ENCODE measurements around the gene ZFYVE26.
"Not testable (repeated sequence)": the region's sequence is repeated elsewhere in the genome, so short reads cannot be mapped to it uniquely, and the experiment has no call there.

The ZFYVE26 gene

DNA sequence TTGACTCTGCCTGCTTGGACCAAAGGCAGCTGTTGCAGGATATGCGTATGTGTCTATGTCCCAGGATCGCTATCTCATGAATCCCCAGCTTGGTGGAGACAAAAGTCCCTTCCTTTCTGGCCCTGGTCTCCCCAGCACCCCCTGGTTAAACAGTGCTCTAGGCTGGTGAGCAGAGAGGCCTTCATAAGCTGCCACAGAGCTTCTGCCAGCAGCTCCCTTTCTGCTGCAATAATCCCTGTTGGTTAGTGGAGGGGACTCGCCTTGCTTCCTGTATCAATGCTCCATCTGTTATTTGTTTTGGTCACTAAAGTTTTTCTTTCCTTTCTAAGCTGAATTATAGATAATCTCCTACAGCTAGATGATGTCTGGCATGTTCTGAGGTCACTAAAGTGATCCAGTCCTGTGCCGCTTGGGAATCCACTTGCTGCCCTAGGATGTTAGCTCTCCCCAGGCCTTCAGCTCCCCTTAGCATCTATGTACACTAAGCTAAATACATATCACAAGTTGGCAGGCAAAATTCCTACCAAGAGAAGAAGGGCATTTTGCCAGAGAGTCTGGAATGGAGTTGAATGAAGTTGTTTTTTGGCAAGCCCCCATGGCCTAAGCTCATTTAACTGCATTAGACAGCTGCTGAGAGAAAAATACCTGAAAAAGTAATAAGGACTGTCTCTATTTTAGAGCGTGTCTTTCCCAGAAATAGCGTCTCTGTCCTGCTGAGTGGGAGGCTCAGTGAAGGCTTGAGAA lies 66.9 kb downstream of the ZFYVE26 start:
- no peak for DNase-seq

DNA sequence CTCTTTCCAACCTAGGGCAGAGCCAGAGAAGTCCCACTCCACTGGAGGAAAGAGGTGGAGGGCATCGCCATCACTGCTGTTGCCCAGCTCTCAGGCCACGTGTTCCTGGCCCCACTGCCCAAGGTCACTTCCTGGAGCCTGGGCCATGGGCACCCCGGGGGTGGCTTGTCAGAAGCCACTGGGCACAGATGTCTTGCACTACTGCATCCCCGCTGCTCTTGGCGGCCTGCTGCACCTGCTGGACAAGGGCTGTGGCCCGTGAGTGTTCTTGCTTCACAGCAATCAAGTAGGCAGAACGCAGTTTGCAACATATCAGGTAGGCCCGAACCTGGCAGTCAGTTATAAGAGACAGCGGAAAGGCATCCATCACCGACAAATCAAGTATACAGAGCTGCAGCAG lies 68.1 kb downstream of the ZFYVE26 start:
- DNase-seq, result no peak

DNA sequence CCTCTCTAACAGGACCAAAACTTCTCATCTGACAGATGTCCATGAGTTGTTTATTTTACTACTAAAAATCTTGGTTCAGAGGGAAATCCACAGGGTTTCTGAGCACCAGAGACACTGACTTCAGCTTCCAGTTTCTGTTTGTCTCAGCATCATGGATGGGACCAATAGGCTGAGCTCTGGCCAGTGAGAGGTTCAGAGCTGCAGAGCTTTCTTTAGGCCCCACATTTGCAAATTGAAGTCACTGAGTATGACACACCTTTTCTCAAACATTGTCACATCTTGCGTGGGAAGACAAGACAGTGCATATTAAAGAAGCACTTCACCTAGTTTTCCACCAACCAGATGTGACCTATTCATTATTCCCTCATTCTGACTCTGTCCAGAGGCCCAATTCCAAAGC lies 69.5 kb downstream of the ZFYVE26 start:
- DNase-seq, result no peak

DNA sequence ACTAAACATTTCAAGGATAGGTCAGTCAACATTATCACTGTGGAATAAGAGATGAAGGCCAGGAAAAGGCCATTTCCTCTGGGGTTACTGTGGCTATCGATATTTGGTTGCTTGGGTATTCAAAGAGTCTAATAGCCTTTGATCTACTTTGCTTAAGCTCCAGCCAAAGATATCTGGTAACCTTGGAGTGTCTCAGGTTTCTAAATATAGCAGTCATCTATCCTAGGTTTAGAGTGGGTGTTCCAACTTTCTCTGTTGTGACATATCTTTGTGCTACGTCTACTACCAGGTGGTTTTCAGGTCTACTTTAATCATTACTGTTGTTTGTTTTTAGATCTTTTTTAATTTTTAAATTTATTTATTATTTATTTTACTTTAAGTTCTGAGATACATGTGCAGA lies 72.3 kb downstream of the ZFYVE26 start:
- DNase-seq, result no peak

DNA sequence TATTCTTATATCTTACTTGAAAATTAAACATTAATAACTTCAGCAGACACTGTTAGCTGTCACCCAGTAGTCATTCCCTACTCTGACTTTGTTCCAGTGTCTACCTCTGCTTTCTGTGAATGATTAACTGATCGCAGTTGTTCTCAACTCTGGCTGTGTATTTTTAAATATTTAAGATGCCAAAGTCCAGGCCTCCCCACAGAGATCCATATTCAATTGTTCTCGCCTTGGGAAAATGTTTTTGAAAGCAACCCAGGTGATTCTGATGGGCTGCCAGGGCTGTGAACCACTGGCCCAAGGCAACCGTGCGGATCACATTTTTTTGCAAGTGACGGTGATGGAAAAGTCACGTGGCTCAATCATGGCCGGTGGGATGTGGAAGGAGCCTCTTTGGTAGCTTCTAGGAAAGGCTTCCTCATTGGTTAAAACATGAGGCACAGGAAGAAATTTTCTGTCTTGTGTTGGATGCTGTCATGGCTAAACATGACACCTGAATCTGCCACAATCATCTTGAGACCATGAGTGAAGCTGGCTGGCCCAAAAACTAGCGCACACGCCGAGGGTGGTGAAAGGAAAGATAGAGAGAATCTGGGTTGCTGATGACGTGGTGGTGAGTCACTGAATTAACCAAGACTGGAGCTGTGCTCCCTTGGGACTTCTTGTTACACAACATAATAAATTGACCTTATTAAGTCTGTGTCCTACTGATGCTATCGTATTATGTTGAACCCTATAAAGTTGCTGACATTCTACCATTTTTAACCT lies 77.5 kb downstream of the ZFYVE26 start:
- DNase-seq, result no peak

DNA sequence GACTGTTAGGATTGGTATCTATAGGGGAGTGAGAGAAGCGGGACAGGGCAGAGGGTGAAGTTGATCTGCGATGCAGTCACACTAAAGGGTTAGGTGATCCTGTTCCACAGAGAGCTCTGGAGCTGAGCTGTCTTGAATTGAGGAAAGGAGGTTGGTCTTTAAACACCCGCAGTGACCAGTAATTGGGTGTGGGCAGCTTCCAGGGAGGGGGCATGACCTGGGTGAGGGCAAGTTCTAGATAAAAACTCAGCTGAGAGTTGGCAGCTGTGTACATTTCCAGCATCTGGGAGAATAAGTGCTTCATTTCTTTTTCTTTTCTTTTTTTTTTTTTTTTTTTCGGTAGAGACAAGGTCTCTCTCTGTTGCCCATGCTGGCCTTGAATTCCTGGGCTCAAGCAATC lies 79.6 kb downstream of the ZFYVE26 start:
- no peak for DNase-seq

DNA sequence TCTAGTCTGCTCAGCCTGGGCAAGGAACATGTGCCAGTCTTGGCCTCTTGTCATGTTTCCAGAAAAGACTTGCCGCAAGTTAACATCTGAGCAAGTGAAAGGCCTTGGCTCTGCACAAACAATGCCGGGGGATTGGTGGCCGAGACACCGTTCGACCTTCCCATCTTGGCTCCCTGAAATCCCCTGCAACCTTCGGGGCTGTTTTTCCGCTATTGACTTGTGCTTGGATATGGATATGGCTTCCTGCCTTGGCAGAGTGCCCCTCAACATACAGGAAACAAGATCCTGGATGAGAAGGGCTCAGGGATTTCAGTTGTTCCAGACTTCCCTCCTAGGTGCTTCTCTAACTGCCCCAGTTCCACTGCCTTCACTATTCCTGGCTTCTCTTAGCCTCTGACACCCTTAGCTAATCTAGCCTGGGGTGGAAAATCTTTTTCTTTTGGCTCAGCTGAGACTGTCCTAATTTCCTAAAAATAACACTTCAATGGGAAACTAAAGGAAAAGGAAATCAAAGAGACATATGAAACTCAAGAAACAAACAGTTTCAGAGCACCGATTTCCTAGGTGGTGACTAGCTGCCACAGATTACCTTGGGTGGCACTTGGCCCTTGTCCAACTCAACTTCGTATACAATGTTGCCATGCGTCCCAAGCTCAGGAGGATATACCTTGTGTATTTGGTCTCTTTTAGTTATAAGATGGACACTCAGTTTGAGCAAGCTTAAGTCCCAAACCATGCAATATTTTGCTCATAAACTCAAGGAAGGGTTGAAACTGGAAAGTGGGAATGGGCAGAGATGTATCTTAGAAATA lies 80.8 kb downstream of the ZFYVE26 start:
- DNase-seq, result no peak

DNA sequence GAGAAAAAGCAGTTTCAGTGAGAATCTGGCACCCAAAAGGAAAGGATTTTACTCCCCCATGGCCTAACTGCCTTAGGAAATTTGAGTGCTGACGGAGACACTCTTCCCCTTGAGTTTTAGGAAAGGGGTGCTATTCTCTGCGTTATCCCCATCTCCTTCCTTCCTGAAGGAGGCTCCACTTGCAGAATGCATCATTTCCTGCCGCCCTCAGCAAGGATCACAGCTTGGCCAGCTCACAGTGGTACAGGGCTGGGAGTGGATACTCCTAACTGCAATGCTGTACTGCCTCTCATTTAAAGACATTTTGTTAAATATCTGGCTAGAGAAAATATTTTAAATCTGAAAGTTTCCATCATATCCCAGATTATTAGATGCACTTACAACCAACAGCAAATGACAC lies 81.7 kb downstream of the ZFYVE26 start:
- no peak for DNase-seq

DNA sequence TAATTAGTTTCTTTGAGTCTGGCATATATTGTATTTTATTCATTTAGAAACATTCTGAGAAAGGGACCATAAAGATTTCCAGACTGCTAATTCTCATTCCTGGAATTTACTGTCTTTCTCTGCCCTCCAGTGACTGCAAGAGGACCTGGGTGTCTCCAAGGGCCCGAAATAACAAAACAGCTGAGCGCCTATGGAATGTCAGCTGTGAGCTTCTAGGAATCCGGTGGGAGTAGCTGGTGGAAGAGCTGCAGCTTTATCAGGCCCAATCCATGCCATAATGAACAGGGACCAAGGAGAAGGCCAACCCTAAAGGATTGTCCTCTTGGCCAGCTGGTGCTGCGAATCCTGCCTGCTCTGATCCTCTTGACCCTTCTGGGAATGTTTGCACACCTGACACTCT lies 82.8 kb downstream of the ZFYVE26 start:
- DNase-seq, result no peak

DNA sequence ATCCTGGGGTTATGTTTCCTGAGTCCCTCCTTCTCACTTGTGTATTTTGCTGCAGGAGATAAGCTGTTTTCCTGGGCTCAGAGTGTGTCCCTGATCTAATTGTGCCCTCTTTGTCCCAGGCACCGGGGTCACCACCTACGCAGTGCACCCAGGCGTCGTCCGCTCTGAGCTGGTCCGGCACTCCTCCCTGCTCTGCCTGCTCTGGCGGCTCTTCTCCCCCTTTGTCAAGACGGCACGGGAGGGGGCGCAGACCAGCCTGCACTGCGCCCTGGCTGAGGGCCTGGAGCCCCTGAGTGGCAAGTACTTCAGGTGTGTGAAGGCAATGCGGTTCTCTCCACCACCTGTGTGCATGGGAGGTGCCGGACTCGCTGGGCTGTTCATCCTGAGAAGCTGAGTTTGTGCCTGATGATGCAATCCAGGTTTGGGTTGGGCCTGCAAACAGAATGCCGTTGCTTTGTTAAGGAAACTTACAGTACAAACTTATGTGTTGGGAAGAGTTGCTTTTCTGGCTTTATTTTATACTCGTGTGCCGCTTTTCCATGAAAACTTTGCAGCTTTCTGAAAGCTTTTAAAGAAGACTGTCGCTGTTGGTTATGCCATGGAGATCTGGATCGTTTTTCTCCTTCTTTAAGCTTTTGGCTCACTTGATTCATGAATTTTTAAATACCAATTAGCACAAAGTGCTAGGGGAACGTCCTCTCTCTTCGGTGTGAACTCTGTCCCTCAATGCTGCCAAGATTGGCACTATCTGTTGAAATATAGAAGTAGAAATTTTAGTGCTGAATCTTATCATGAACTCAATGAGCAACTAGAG lies 87.1 kb downstream of the ZFYVE26 start:
- DNase-seq, result no peak

DNA sequence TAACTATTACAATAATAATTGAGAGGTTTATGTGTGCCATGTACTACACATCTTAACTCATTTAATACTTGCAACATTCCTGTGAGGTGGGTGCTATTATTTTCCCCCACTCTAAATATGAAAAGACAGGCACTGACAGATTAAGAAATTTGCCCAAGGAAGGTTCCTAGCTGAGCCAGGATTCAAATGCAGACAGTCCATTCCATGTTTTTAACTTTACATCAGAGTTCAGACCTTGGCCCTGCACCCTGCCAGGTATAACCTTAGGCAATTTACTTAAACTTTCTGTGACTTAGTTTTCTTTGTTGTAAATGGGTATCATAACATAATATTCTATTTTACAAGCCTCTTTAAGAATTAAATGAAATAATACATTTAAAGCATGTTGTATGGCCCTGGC lies 88.1 kb downstream of the ZFYVE26 start:
- DNase-seq, result no peak

DNA sequence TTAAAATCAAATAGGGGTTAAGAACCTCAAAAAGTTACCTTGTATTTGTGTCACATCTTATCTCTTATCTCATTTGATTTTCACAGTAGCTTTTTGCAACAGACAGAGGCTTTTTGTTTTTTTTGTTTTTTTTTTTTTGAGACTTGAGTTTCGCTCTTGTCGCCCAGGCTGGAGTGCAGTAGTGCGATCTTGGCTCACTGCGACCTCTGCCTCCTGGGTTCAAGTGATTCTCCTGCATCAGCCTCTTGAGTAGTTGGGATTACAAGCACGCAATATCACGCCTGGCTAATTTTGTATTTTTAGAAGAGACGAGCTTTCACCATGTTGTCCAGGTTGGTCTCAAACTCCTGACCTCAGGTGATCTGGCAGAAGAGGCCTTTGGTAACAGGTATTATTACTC lies 89.0 kb downstream of the ZFYVE26 start:
- DNase-seq, result no peak

DNA sequence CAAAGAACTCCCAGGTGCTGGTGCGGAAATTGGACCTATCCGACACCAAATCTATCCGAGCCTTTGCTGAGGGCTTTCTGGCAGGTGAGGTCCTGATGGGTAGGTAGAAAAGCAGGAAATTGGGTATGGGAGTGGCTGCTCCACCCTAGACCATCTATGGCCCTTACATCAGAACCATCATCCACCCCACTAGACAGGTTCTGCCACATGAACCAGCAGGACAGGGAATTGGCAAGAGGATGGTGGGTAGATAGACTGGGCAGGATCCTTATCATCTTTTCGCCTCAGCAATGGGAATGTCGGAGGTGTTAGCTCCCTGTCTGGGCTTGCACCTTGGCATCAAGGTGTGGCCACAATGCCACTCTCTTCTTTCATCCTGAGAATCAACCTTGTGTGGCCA lies 91.2 kb downstream of the ZFYVE26 start:
- no peak for DNase-seq

DNA sequence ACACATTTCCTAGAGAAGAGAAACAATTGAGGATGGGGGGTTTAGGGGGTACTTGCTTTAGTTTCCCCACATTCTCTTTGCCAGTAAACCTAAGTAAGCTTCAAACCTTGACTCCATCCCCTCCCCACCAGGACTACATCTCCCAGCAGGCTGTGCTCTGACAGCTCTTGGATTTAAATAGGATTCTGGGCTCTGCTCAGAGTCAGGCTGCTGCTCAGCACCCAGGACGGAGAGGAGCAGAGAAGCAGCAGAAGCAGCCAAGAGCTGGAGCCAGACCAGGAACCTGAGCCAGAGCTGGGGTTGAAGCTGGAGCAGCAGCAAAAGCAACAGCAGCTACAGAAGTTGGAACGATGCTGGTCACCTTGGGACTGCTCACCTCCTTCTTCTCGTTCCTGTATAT lies 94.1 kb downstream of the ZFYVE26 start:
- DNase-seq, result no peak

DNA sequence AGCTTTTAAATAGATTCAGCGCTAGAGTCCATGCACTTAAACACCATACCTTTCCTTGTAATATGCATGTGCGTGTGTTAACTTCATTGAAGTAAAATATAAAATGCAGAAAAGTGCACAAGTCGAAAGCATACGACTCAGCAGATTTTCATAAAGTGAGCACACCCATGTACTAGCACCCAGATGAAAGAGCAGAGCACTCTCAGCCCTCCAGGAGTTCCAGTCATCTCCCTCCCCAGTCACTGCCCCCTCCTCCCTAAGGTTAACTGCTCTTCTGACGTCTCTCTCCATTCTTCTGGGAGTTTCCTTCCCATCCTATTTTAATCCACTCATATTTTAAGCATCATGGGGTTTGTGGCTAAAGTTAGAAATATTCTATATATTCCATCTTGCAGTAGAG lies 94.5 kb downstream of the ZFYVE26 start:
- no peak for DNase-seq

DNA sequence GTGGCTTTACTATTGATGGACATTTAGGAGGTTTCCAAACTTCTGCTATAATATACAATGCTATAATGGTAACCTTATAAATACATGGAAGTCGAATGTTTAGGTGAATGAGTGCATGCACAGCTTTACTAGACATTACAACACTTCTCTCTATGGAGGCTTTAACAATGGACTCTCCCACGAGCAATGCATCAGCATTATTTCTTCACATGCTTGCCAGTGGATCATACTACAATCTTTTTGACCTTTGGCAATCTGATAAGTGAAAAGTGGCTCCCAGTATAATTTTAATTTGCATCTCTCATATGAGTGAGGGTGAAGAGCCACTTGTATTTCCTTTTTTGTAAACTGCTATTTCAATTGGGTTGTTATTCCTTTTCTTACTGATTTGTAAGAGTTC lies 96.5 kb downstream of the ZFYVE26 start:
- no peak for DNase-seq

DNA sequence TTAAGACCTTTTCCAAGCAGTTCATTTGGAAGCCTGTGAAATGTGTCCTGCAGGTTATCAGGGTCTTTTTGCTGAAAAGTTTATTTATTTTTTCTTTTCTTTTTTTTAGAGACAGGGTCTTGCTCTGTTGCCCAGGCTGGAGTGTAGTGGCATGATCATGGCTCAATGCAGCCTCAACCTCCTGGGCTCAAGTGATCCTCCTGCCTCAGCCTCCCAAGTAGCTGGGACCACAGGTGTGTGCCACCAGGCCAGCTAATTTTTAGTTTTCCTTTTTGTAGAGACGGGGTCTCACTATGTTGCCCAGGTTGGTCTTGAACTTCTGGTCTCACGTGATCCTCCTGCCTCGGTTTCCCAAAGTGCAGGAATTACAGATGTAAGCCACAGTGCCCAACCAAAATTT lies 97.0 kb downstream of the ZFYVE26 start:
- not testable (repeated sequence) for DNase-seq

DNA sequence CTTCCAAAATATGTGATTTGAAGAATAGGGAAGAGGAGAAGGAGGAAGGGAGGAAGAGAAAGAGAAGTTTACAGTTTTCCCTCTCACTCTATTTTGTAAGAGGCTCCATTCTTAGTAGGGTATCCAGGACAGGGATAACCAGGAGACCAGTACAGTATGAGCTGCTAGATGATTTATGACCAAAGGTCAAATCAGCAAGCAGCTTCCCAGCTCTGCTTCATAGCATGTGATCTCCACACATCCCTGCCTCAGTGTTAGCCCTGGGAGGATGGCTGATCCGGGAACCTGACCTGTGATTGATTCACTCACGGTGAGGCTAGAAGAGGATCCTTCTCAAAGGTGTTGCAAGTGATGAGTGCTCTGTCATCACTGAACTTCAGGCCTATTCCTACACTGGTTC lies 98.1 kb downstream of the ZFYVE26 start:
- no peak for DNase-seq

DNA sequence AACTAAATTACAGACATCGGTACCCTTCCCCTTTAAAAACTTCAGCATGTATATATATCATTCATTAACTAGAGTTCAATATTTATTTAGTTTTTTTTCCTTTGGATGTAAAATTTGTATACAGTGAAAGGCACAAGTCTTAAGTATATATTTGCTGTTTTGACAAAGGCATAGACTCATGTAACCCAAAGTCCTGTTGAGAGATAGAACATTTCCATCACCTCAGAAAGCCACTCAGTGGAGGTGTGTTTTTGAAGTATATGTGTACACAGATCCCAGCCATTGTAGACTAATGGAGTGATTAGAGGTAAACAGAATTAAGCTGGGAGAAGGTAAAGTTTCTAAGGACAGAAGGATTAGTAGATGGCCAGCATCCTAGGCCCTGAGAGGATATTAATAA lies 99.3 kb downstream of the ZFYVE26 start:
- no peak for DNase-seq

DNA sequence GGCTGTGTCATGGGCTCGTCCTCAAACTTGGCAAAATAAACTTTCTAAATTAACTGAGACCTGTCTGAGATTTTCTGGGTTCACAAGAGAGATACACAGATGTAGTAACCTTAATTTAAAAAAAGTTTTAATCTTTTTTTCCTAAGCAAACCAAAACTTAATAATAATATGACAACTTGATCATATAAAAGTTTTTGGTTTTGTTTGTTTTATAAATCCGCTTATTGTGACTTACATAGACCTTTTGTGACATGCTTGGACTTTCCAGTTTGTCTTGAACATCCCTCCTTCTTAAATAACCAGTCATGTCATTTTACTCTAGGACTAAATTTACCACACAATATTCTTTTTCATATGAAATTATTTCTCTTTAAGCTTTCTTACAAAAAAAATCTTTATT lies 106.2 kb downstream of the ZFYVE26 start:
- DNase-seq, result no peak

DNA sequence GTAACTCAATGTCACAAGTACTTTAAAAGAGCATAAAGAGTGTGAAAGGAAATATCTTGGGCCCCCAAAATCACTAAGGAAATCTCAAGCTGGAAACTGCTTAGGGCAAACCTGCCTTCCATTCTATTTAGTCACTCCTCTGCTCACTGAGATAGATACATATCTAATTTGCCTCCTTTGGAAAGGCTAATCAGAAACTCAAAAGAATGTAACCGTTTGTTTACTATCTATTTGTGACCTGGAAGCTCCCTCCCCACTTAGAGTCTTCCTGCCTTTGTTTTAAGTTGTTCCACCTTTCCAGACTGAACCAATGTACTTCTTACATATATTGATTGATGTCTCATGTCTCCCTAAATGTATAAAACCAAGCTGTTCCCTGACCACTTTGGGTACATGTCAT lies 106.6 kb downstream of the ZFYVE26 start:
- not testable (repeated sequence) for DNase-seq

DNA sequence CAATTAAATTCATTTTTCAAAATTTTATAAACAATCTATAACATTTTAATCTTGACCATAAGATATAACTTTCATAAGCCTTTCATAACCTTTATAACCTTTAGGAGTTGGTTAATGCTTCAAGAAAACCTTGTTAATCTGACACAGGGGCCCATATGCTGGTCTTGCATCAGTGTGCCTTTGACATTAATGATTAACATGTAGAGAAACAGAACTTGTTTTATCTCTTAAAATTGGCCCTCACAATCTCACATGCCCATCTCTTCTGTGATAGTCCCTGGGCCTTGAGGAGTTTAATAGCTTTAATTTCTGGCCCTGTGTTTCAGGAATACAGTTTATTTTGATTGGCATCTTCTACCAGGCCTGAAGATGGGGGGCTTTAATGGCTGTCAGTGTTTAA lies 107.0 kb downstream of the ZFYVE26 start:
- DNase-seq, result not testable (repeated sequence)

DNA sequence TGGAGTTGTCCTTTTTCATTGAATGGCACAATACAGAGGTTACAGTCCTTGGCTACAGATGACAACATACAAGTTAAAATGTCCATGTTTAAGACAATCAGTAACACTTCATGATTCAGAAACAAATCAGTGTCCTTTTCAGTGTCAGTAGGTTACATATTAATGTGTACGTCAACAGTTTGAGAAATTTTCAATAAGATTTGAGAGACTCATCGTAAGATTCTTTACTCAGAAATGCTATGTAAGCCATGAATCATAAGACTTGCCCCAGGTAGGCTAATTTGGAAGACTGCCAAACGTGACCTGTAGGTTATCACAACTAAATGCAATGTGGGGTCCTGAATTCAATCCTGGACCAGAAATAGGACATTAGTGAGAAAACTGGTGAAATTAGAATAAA lies 111.2 kb downstream of the ZFYVE26 start:
- DNase-seq, result no peak

Measured in effector CD8-positive, alpha-beta T cell (primary cell).